ENCODE results near the gene DBT.

DNA sequence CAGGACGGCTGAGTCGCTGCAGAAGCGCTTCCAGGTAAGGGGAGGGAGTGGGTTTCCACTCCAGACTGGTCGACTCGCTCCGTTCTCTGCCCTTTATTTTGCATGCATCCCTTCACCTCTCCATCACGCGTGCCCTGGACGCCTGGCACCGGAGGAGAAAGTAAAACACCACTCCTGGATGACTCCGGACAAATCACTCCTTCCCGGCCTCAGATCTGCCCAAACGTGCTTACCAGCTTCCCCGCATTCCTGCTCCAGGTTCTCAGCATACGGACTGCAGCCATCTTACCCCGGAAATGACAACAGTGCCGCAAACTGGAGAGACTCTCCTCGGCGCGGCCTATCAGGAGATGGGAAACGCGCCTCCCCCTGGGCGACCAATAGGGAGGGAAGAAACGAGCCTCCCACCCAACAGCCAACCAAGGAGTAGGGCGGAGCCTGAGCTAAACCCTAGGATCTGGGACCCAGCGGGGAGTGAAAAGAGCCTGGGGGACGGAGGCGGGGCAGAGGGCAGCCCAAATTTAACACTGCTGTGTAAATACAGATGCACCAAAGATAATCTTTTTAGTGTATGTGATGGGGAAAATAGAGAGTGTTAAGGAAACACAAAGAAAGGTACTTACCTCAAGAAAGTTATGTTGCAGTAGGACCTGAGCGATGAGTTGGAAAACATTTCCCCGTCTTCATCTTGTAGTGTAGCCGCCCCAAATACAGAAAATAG is at the start of gene DBT:
- TF ChIP-seq POLR2AphosphoS5 (IDR thresholded peaks at IDR 0.05; ENCODE audit: low read depth, low read length) (peak; percentile 96), SPI1 (IDR thresholded peaks at IDR 0.05; ENCODE audit: low read depth, low read length) (no peak), TAF1 (IDR thresholded peaks at IDR 0.05; ENCODE audit: low read depth, low read length) (peak; percentile 98), POLR2A (IDR thresholded peaks at IDR 0.05; ENCODE audit: low read depth, low read length) (peak; percentile 96)
